Glutamatergic neuron (in vitro differentiated cells): ENCODE data around the gene NT5DC3. TPM values are rescaled to one million over a fixed set of nuclear protein-coding genes. Genes with fewer than 3 reads are reported as not detected.
"Not testable (repeated sequence)": the region's sequence is repeated elsewhere in the genome, so short reads cannot be mapped to it uniquely, and the experiment has no call there.

ENCODE experiments used
- DNase-seq: peaks from one replicate; pipeline ENCODE4 v3.0.0; 2022
- H3K27ac Mint-ChIP-seq: one replicate; pipeline ENCODE4 v1.8.0; 2020; ENCODE audit warnings: mild to moderate bottlenecking, mixed read lengths, inconsistent platforms; ENCODE audit not compliant: unreplicated experiment
- H3K27me3 Mint-ChIP-seq: one replicate; pipeline ENCODE4 v1.8.0; 2020; ENCODE audit warnings: mild to moderate bottlenecking, moderate library complexity, mixed read lengths, inconsistent platforms; ENCODE audit not compliant: unreplicated experiment
- H3K36me3 Mint-ChIP-seq: one replicate; pipeline ENCODE4 v1.8.0; 2020; ENCODE audit warnings: mild to moderate bottlenecking, mixed read lengths, inconsistent platforms; ENCODE audit not compliant: unreplicated experiment
- H3K4me1 Mint-ChIP-seq: one replicate; pipeline ENCODE4 v1.8.0; 2020; ENCODE audit warnings: mild to moderate bottlenecking, low read depth, mixed read lengths, inconsistent platforms; ENCODE audit not compliant: unreplicated experiment
- H3K4me3 Mint-ChIP-seq: one replicate; pipeline ENCODE4 v1.8.0; 2020; ENCODE audit warnings: mild to moderate bottlenecking, mixed read lengths, inconsistent platforms; ENCODE audit not compliant: unreplicated experiment
- H3K9me3 Mint-ChIP-seq: one replicate; pipeline ENCODE4 v1.8.0; 2020; ENCODE audit warnings: mild to moderate bottlenecking, moderate library complexity, mixed read lengths, inconsistent platforms; ENCODE audit not compliant: unreplicated experiment
- total RNA-seq: library from RNA; stranded (reverse); fragmentation: NEBNext Ultra II Directional; extraction: Animal tissue kit (Norgen Biotek cat#: 25700); gene quantifications from one replicate; pipeline ENCODE4 v1.2.1, GENCODE V29; 2021; ENCODE audit not compliant: unreplicated experiment
- TF ChIP-seq, protein P1 (sequence below): fragments of 200-600 bp; sonication (generic); IDR thresholded peaks from one replicate; pipeline ENCODE4 v1.5.0; 2021; ENCODE audit not compliant: partially characterized antibody, unreplicated experiment

Gene NT5DC3
- total RNA-seq, 1 donor from 2014 or later: 2.1 TPM

DNA sequence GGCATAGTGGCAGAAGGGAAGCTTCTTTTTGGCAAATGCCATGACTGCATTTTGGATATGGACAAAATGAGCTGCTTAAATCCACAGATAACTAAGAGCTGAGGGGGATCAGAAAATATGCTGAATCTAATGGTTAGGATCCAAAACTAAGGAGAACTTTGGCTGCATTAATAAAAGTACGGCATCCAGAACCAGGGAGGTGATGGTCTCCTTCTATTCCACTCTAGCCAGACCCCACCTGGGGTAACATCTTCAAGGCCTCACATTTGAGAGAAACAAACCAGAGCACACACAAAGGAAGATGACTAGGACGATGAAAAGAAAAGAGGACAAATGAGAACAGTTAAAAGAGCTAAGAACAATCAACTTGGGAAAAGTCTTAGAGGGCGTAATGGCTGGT, 27.6 kb downstream of the NT5DC3 start:
- no peaks in the 10 kb centered on the region for H3K4me1 Mint-ChIP-seq
- TF ChIP-seq, protein P1, sequence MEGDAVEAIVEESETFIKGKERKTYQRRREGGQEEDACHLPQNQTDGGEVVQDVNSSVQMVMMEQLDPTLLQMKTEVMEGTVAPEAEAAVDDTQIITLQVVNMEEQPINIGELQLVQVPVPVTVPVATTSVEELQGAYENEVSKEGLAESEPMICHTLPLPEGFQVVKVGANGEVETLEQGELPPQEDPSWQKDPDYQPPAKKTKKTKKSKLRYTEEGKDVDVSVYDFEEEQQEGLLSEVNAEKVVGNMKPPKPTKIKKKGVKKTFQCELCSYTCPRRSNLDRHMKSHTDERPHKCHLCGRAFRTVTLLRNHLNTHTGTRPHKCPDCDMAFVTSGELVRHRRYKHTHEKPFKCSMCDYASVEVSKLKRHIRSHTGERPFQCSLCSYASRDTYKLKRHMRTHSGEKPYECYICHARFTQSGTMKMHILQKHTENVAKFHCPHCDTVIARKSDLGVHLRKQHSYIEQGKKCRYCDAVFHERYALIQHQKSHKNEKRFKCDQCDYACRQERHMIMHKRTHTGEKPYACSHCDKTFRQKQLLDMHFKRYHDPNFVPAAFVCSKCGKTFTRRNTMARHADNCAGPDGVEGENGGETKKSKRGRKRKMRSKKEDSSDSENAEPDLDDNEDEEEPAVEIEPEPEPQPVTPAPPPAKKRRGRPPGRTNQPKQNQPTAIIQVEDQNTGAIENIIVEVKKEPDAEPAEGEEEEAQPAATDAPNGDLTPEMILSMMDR: no peak
- H3K4me3 Mint-ChIP-seq: no peak overlapping the region
- H3K9me3 Mint-ChIP-seq: peaks cover 2% of the 10 kb centered on the region
- H3K36me3 Mint-ChIP-seq: peaks cover 4% of the 10 kb centered on the region
- no peaks in the 10 kb centered on the region for H3K27me3 Mint-ChIP-seq
- H3K27ac Mint-ChIP-seq: no peak overlapping the region
- no peak for DNase-seq

DNA sequence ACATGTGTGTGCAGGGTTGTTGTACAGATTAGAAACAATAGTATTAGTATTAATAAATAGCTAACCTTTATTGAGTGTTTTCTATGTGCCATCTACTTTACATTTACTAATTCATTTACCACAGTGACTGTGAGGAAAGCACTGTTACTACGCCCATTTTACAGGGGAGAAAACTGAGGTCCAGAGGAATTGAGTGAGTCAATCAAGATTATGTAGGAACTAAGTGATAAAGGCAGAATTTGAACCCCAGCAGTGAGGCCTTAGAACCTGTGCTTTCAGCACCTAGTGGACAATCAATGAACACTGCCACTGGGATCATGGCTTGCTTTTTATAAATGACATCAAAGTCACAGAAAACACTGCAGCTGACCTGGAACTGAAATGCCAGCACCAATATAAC, 28.2 kb downstream of the NT5DC3 start:
- Mint-ChIP-seq H3K27me3 (no peaks in the 10 kb centered on the region), H3K27ac (no peak overlapping the region), H3K36me3 (peaks cover 4% of the 10 kb centered on the region), H3K4me1 (no peaks in the 10 kb centered on the region), H3K9me3 (peaks cover 2% of the 10 kb centered on the region), H3K4me3 (no peak overlapping the region)
- no peak for DNase-seq
- TF ChIP-seq, protein P1: peak; percentile 26

- TF ChIP-seq, protein P1: no peak
- Mint-ChIP-seq H3K4me1 (no peaks in the 10 kb centered on the region), H3K27ac (no peak overlapping the region), H3K27me3 (no peaks in the 10 kb centered on the region), H3K4me3 (no peak overlapping the region), H3K9me3 (peaks cover 2% of the 10 kb centered on the region), H3K36me3 (peaks cover 4% of the 10 kb centered on the region)
- DNase-seq: no peak
These were observed 29.2 kb downstream of the NT5DC3 start for GRCh38 chr12:103811791-103812190.

DNA sequence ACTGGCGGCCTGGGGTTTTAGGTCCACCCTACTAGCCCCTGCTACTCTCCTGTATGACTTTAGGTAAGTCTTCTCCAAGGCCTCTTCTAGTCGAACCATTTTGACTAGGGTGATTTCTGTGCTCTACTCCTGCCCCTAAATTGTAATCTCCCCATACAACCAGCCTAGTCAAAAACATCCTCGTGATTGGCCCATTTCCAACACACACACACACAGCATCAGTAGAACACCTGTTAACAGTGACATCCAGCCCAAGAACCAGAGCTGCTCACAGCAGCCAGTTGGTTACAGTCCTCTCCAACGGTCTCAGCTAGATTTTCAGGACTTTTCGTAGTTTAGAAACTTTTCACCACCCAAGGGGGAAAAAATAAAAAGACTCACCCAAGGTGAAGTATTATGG, 30.9 kb downstream of the NT5DC3 start:
- Mint-ChIP-seq H3K9me3 (peaks cover 2% of the 10 kb centered on the region), H3K27me3 (no peaks in the 10 kb centered on the region), H3K36me3 (peaks cover 4% of the 10 kb centered on the region), H3K27ac (no peak overlapping the region), H3K4me1 (no peaks in the 10 kb centered on the region), H3K4me3 (no peak overlapping the region)
- TF ChIP-seq, protein P1: no peak
- DNase-seq: no peak

GRCh38 chr12:103809639-103810038, 31.4 kb downstream of the NT5DC3 start:
- not testable (repeated sequence) for H3K36me3 Mint-ChIP-seq, H3K27ac Mint-ChIP-seq, H3K4me1 Mint-ChIP-seq, H3K4me3 Mint-ChIP-seq, DNase-seq, H3K27me3 Mint-ChIP-seq, H3K9me3 Mint-ChIP-seq

GRCh38 chr12:103809154-103809553, 31.9 kb downstream of the NT5DC3 start:
- H3K27ac Mint-ChIP-seq: no peak overlapping the region
- no peaks in the 10 kb centered on the region for H3K27me3 Mint-ChIP-seq
- peaks cover 2% of the 10 kb centered on the region for H3K9me3 Mint-ChIP-seq
- DNase-seq: no peak
- TF ChIP-seq, protein P1: no peak
- no peaks in the 10 kb centered on the region for H3K4me1 Mint-ChIP-seq
- H3K36me3 Mint-ChIP-seq: peaks cover 4% of the 10 kb centered on the region
- H3K4me3 Mint-ChIP-seq: no peak overlapping the region
